Gastrocnemius medialis (tissue), 4 donors: Measurements from ENCODE around the gene PCDH9.

ENCODE experiments used
- POLR2A ChIP-seq, 2 donors: fragments of 450-650 bp; IDR thresholded peaks; one replicate each; pipeline ENCODE4 v1.6.1; 2017; ENCODE audit warnings: antibody characterized with exemption in 2 of 2, mild to moderate bottlenecking in 2 of 2, moderate library complexity in 2 of 2
- TF ChIP-seq, protein P1 (sequence below), 5 experiments: fragments of 450-650 bp in 3 of 5; fragments of 200-600 bp in 2 of 5; sonication (generic) in 2 of 5; IDR thresholded peaks in 4 of 5; conservative IDR thresholded peaks in 1 of 5; 1 replicate in 4 of 5; 2 replicates in 1 of 5; pipeline ENCODE4 v1.5.1; 2016 to 2019; ENCODE audit warnings: antibody characterized with exemption in 5 of 5, mild to moderate bottlenecking in 3 of 5, moderate library complexity in 3 of 5

- TF ChIP-seq POLR2A (IDR thresholded peaks at IDR 0.05), result no peak
- TF ChIP-seq, protein P1, sequence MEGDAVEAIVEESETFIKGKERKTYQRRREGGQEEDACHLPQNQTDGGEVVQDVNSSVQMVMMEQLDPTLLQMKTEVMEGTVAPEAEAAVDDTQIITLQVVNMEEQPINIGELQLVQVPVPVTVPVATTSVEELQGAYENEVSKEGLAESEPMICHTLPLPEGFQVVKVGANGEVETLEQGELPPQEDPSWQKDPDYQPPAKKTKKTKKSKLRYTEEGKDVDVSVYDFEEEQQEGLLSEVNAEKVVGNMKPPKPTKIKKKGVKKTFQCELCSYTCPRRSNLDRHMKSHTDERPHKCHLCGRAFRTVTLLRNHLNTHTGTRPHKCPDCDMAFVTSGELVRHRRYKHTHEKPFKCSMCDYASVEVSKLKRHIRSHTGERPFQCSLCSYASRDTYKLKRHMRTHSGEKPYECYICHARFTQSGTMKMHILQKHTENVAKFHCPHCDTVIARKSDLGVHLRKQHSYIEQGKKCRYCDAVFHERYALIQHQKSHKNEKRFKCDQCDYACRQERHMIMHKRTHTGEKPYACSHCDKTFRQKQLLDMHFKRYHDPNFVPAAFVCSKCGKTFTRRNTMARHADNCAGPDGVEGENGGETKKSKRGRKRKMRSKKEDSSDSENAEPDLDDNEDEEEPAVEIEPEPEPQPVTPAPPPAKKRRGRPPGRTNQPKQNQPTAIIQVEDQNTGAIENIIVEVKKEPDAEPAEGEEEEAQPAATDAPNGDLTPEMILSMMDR (IDR thresholded peaks at IDR 0.05 in 4 of 5, conservative IDR thresholded peaks at IDR 0.05 in 1 of 5), result no peak
These were observed 933.8 kb downstream of the PCDH9 start for GRCh38 chr13:66296328-66296727.
